ENCODE results near the gene SLC4A1.

SLC4A1 gene

DNA sequence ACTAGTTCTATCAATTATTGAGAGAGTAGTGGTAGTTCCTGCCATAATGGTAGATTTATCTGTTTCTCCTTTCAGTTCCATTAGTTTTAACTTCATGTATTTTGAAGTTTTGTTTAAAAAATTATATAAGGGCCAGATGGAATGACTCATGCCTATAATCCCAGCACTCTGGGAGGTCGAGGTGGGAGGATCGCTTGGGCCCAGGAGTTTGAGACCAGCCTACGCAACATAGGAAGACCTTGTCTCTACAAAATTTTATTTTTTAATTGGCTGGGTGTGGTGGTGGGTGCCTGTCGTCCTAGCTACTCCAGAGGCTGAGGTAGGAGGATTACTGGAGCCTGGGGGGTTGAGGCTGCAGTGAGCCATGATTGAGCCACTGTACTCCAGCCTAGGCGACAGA lies 34.4 kb downstream of the SLC4A1 start:
- TF ChIP-seq ZBTB7A (IDR thresholded peaks at IDR 0.05; ENCODE audit: low read depth) (no peak), TAF1 (IDR thresholded peaks at IDR 0.05; ENCODE audit: low read depth) (no peak), NFIC (IDR thresholded peaks at IDR 0.05) (no peak), EP300 (IDR thresholded peaks at IDR 0.05; ENCODE audit: borderline replicate concordance) (no peak), CREB1 (IDR thresholded peaks at IDR 0.05; ENCODE audit: low read depth) (no peak), YY1 (IDR thresholded peaks at IDR 0.05; ENCODE audit: low read depth) (no peak), FOXM1 (IDR thresholded peaks at IDR 0.05; ENCODE audit: borderline replicate concordance, low read depth) (no peak), TCF12 (IDR thresholded peaks at IDR 0.05; ENCODE audit: low read depth) (no peak), EGR1 (IDR thresholded peaks at IDR 0.05) (no peak), TEAD4 (IDR thresholded peaks at IDR 0.05) (no peak), RAD21 (IDR thresholded peaks at IDR 0.05; ENCODE audit: low read depth) (no peak), CEBPB (IDR thresholded peaks at IDR 0.05) (no peak)
- TF ChIP-seq, protein P1, sequence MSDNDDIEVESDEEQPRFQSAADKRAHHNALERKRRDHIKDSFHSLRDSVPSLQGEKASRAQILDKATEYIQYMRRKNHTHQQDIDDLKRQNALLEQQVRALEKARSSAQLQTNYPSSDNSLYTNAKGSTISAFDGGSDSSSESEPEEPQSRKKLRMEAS (IDR thresholded peaks at IDR 0.05), result no peak
- TF ChIP-seq, protein P2, sequence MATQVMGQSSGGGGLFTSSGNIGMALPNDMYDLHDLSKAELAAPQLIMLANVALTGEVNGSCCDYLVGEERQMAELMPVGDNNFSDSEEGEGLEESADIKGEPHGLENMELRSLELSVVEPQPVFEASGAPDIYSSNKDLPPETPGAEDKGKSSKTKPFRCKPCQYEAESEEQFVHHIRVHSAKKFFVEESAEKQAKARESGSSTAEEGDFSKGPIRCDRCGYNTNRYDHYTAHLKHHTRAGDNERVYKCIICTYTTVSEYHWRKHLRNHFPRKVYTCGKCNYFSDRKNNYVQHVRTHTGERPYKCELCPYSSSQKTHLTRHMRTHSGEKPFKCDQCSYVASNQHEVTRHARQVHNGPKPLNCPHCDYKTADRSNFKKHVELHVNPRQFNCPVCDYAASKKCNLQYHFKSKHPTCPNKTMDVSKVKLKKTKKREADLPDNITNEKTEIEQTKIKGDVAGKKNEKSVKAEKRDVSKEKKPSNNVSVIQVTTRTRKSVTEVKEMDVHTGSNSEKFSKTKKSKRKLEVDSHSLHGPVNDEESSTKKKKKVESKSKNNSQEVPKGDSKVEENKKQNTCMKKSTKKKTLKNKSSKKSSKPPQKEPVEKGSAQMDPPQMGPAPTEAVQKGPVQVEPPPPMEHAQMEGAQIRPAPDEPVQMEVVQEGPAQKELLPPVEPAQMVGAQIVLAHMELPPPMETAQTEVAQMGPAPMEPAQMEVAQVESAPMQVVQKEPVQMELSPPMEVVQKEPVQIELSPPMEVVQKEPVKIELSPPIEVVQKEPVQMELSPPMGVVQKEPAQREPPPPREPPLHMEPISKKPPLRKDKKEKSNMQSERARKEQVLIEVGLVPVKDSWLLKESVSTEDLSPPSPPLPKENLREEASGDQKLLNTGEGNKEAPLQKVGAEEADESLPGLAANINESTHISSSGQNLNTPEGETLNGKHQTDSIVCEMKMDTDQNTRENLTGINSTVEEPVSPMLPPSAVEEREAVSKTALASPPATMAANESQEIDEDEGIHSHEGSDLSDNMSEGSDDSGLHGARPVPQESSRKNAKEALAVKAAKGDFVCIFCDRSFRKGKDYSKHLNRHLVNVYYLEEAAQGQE (IDR thresholded peaks at IDR 0.05; ENCODE audit: low read depth), result no peak
- TF ChIP-seq, protein P3, sequence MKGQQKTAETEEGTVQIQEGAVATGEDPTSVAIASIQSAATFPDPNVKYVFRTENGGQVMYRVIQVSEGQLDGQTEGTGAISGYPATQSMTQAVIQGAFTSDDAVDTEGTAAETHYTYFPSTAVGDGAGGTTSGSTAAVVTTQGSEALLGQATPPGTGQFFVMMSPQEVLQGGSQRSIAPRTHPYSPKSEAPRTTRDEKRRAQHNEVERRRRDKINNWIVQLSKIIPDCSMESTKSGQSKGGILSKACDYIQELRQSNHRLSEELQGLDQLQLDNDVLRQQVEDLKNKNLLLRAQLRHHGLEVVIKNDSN (IDR thresholded peaks at IDR 0.05), result no peak

DNA sequence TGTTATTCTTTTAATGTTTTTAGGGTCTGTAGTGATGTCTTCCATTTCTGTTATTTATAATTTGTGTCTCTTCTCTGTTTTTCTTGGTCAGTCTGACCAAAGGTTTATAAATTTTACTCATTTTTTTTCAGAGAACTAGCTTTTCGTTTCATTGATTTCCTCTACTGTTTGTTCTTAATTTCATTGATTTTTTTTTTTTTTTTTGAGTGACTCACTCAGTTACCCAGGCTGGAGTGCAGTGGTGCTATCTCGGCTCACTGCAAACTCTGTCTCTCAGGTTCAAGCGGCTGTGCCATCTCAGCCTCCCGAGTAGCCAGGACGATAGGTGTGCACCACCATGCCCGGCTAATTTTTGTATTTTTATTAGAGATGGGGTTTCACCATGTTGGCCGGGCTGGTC lies 35.9 kb downstream of the SLC4A1 start:
- TF ChIP-seq, protein P2 (IDR thresholded peaks at IDR 0.05; ENCODE audit: low read depth), result no peak
- TF ChIP-seq RAD21 (IDR thresholded peaks at IDR 0.05; ENCODE audit: low read depth) (no peak), CREB1 (IDR thresholded peaks at IDR 0.05; ENCODE audit: low read depth) (no peak), CEBPB (IDR thresholded peaks at IDR 0.05) (no peak), TAF1 (IDR thresholded peaks at IDR 0.05; ENCODE audit: low read depth) (no peak), YY1 (IDR thresholded peaks at IDR 0.05; ENCODE audit: low read depth) (no peak), NFIC (IDR thresholded peaks at IDR 0.05) (no peak)

DNA sequence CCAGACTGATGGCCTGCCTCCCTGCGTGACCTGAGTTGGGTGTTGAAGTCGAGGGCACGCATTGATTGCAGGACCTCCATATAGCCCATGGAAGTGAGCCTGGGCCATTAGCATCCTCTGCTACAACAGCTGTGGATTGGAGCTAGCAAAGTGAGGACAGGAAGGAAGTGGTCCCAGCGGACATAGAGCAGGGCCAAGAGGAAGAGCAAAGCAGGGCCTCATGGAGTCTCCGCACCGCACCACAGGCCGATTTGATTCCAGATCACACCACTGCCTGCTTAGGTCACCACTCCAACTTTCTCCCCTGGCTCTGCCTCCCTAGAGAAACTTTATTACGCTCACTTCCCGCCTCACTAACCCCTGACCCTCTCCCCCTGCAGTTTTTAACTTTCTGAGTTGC lies 37.8 kb downstream of the SLC4A1 start:
- TF ChIP-seq RAD21 (IDR thresholded peaks at IDR 0.05; ENCODE audit: low read depth) (no peak), FOXM1 (IDR thresholded peaks at IDR 0.05; ENCODE audit: borderline replicate concordance, low read depth) (no peak), TEAD4 (IDR thresholded peaks at IDR 0.05) (no peak), CREB1 (IDR thresholded peaks at IDR 0.05; ENCODE audit: low read depth) (no peak), NFIC (IDR thresholded peaks at IDR 0.05) (no peak), CEBPB (IDR thresholded peaks at IDR 0.05) (no peak), TCF12 (IDR thresholded peaks at IDR 0.05; ENCODE audit: low read depth) (no peak), YY1 (IDR thresholded peaks at IDR 0.05; ENCODE audit: low read depth) (no peak), ZBTB7A (IDR thresholded peaks at IDR 0.05; ENCODE audit: low read depth) (no peak)
- TF ChIP-seq, protein P3 (IDR thresholded peaks at IDR 0.05), result no peak
- TF ChIP-seq, protein P2 (IDR thresholded peaks at IDR 0.05; ENCODE audit: low read depth), result no peak
- TF ChIP-seq, protein P1 (IDR thresholded peaks at IDR 0.05), result no peak

DNA sequence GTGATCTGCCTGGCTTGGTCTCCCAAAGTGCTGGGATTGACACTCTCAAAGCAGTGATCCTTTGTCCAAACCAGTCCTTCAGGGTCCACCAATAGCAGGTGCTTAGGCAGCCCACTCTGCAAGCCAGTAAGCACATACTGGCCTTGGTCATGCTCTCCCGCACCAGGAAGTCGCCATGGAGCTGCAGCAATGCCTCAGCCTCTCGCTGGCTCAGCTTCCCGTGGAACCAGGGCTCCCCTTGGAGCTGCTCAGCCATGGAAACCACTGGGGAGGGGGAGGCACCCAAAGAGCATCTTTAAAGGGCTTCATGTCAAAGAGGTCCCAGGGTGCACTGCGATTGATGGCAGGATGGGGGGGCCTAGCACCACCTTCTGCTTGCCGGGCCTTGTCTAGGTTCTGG lies 38.8 kb downstream of the SLC4A1 start:
- TF ChIP-seq, protein P3 (IDR thresholded peaks at IDR 0.05), result no peak
- TF ChIP-seq, protein P1 (IDR thresholded peaks at IDR 0.05), result no peak
- TF ChIP-seq TAF1 (IDR thresholded peaks at IDR 0.05; ENCODE audit: low read depth) (no peak), CEBPB (IDR thresholded peaks at IDR 0.05) (no peak)
